Kidney epithelial cell (primary cell): Measurements from ENCODE around the gene DSC1. TPM values are rescaled to one million over a fixed set of nuclear protein-coding genes. Genes with fewer than 3 reads are reported as not detected.

Experiments used
- DNase-seq: peaks from one replicate; pipeline ENCODE4 v3.0.0-alpha.2; 2010; ENCODE audit warnings: low read depth
- H3K27me3 ChIP-seq: 2 replicates; pipeline ENCODE4 v1.6.0; 2011; ENCODE audit warnings: low read length; ENCODE audit not compliant: control insufficient read depth, insufficient read depth
- H3K36me3 ChIP-seq: 2 replicates; pipeline ENCODE4 v1.5.1; 2011; ENCODE audit warnings: low read length; ENCODE audit not compliant: control insufficient read depth, insufficient read depth
- H3K4me3 ChIP-seq: 2 replicates; pipeline ENCODE4 v1.5.1; 2011; ENCODE audit warnings: low read depth, mild to moderate bottlenecking, control low read depth, low read length
- CTCF ChIP-seq: IDR thresholded peaks from 2 replicates; pipeline ENCODE4 v1.5.1; 2011; ENCODE audit warnings: mild to moderate bottlenecking, moderate library complexity, low read length, control low read depth, inconsistent platforms; ENCODE audit not compliant: insufficient read depth, poor library complexity, severe bottlenecking
- total RNA-seq: library from RNA; depleted of rRNA; stranded (reverse); fragments of >200 nt; gene quantifications from 2 replicates; pipeline ENCODE4 v1.2.3, GENCODE V29; 2015

DSC1 gene
- total RNA-seq, result not detected in 2 replicates

- Histone ChIP-seq H3K27me3 (no peaks in the 10 kb centered on the region), H3K4me3 (no peak within 1 kb of the TSS), H3K36me3 (no peaks in the 10 kb centered on the region)
- no peak for DNase-seq
- TF ChIP-seq CTCF, result no peak
Measured at GRCh38 chr18:31162825-31163435, at the start of gene DSC1. Gene DSC1, minus strand, starts transcription at chr18:31162856. Its CDS starts 262 bp downstream, at chr18:31162594.

GRCh38 chr18:31211047-31211446 is 48.4 kb upstream of the DSC1 start:
- Histone ChIP-seq H3K4me3 (no peak overlapping the region), H3K36me3 (no peaks in the 10 kb centered on the region), H3K27me3 (no peaks in the 10 kb centered on the region)
- TF ChIP-seq CTCF, result no peak
- DNase-seq, result no peak

GRCh38 chr18:31209041-31209440 is 46.4 kb upstream of the DSC1 start:
- Histone ChIP-seq H3K4me3 (no peak overlapping the region), H3K27me3 (no peaks in the 10 kb centered on the region), H3K36me3 (no peaks in the 10 kb centered on the region)
- DNase-seq, result no peak
- TF ChIP-seq CTCF, result no peak

GRCh38 chr18:31207391-31207790 is 44.7 kb upstream of the DSC1 start:
- Histone ChIP-seq H3K36me3 (no peaks in the 10 kb centered on the region), H3K4me3 (no peak overlapping the region), H3K27me3 (no peaks in the 10 kb centered on the region)
- TF ChIP-seq CTCF, result no peak
- DNase-seq, result no peak

GRCh38 chr18:31206787-31207381 is 44.2 kb upstream of the DSC1 start:
- TF ChIP-seq CTCF, result peak; percentile 39
- peak; percentile 86 for DNase-seq
- H3K27me3 ChIP-seq, result no peaks in the 10 kb centered on the region
- no peaks in the 10 kb centered on the region for H3K36me3 ChIP-seq
- H3K4me3 ChIP-seq, result no peak overlapping the region

GRCh38 chr18:31206071-31206470 is 43.4 kb upstream of the DSC1 start:
- DNase-seq, result no peak
- H3K4me3 ChIP-seq, result no peak overlapping the region
- H3K36me3 ChIP-seq, result no peaks in the 10 kb centered on the region
- H3K27me3 ChIP-seq, result no peaks in the 10 kb centered on the region
- no peak for TF ChIP-seq CTCF
